Prostate gland (tissue), 2 donors: ENCODE measurements around the gene GBE1. TPM values are rescaled to one million over a fixed set of nuclear protein-coding genes. Genes with fewer than 3 reads are reported as not detected.

Experiments used
- DNase-seq: peaks from one replicate; pipeline ENCODE4 v3.0.0-alpha.2; 2019; ENCODE audit warnings: low spot score
- H3K27ac ChIP-seq, 2 donors: fragments of 200-600 bp; sonication (generic); 2 replicates each; pipeline ENCODE4 v1.5.1; 2017 to 2019
- H3K27me3 ChIP-seq: fragments of 200-600 bp; sonication (generic); replicated peaks from 2 replicates; pipeline ENCODE4 v1.5.1; 2019; ENCODE audit not compliant: insufficient read depth
- H3K36me3 ChIP-seq, 2 donors: fragments of 200-600 bp; sonication (generic); 1 replicate in 1 of 2; 2 replicates in 1 of 2; pipeline versions ENCODE4 v1.5.1 to v1.8.1; 2017 to 2019
- H3K4me1 ChIP-seq: fragments of 200-600 bp; sonication (generic); replicated peaks from 2 replicates; pipeline ENCODE4 v1.5.1; 2019
- H3K4me3 ChIP-seq, 2 donors: fragments of 200-600 bp; sonication (generic); 2 replicates each; pipeline ENCODE4 v1.5.1; 2017 to 2019
- H3K9me3 ChIP-seq: fragments of 200-600 bp; sonication (generic); 2 replicates; pipeline ENCODE4 v1.5.1; 2017
- POLR2A ChIP-seq: fragments of 450-650 bp; IDR thresholded peaks from one replicate; pipeline ENCODE4 v1.6.1; 2016; ENCODE audit warnings: antibody characterized with exemption, mild to moderate bottlenecking
- POLR2AphosphoS5 ChIP-seq: sonication (generic); formaldehyde crosslinking; IDR thresholded peaks from one replicate; pipeline ENCODE4 v1.6.1; 2017; ENCODE audit warnings: antibody characterized with exemption
- WGBS: methylation state at CpG from one replicate; pipeline ENCODE4 v1.1.5; 2018; 5-methylcytosine and 5-hydroxymethylcytosine counted together
- intact Hi-C: fragments of 100-400 bp; cut with DNase I; formaldehyde crosslinking; loops from one replicate; pipeline ENCODE4 v1.14.2; 2022
- total RNA-seq, 2 donors: library from RNA; depleted of rRNA; stranded (reverse); fragments of >200 nt; gene quantifications; one replicate each; pipeline ENCODE4 v1.1.0, GENCODE V29; 2016
- TF ChIP-seq, protein P1 (sequence below), 4 experiments: fragments of 200-600 bp in 2 of 4; fragments of 450-650 bp in 2 of 4; sonication (generic) in 2 of 4; IDR thresholded peaks; 1 replicate in 3 of 4; 2 replicates in 1 of 4; pipeline ENCODE4 v1.5.1; 2016 to 2019; ENCODE audit warnings: antibody characterized with exemption in 4 of 4, mild to moderate bottlenecking in 2 of 4, moderate library complexity in 2 of 4

The GBE1 gene
- total RNA-seq, 2 donors from 2014 or later: 15.8 to 18.3 TPM

DNA sequence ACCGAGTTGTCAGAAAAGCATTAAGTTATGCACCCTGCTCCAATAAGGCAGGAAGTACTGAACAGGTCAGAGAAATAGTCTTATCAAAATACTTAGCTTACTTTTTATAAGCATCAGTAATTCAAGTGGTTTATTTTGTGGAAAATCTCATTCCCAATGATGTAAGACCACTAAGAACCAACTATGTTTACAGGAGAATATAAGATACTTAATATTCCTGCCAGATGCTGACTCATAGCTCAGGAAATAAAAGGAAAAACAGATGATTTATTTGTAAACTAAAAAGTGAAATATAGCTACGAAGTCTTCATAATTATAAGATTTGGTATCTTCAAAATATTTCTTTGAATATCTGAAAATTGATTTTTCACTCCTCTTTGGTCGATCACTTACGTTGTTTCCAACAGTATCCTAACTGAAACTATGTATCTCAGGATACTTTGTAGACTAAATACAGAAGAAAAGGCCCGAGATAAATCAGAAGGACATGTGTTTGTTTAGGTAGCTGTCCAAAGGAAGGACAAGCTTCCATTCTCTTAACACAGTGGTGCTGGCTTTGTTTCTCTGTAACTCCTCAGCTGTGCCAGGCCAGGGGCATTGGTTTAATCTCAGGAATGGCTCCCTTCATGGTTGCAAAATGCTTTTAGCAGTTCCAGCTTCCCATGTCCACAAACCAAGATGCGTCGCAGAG lies 295.8 kb downstream of the GBE1 start:
- no peak for TF ChIP-seq POLR2A
- no peak for TF ChIP-seq POLR2AphosphoS5
- TF ChIP-seq, protein P1, sequence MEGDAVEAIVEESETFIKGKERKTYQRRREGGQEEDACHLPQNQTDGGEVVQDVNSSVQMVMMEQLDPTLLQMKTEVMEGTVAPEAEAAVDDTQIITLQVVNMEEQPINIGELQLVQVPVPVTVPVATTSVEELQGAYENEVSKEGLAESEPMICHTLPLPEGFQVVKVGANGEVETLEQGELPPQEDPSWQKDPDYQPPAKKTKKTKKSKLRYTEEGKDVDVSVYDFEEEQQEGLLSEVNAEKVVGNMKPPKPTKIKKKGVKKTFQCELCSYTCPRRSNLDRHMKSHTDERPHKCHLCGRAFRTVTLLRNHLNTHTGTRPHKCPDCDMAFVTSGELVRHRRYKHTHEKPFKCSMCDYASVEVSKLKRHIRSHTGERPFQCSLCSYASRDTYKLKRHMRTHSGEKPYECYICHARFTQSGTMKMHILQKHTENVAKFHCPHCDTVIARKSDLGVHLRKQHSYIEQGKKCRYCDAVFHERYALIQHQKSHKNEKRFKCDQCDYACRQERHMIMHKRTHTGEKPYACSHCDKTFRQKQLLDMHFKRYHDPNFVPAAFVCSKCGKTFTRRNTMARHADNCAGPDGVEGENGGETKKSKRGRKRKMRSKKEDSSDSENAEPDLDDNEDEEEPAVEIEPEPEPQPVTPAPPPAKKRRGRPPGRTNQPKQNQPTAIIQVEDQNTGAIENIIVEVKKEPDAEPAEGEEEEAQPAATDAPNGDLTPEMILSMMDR (IDR thresholded peaks at IDR 0.05): no peak
- Histone ChIP-seq H3K9me3 (no peaks in the 10 kb centered on the region), H3K27ac (no peak overlapping the region), H3K4me3 (no peak overlapping the region), H3K4me1 (no peaks in the 10 kb centered on the region), H3K27me3 (no peaks in the 10 kb centered on the region), H3K36me3 (no peaks in the 10 kb centered on the region)
- intact Hi-C loops: no loop called here
- DNase-seq: no peak
- WGBS: 64% methylated on average over 7 of the region's 7 CpGs

- Histone ChIP-seq H3K9me3 (no peaks in the 10 kb centered on the region), H3K27ac (no peak overlapping the region), H3K36me3 (no peaks in the 10 kb centered on the region), H3K4me3 (no peak overlapping the region), H3K4me1 (no peaks in the 10 kb centered on the region), H3K27me3 (no peaks in the 10 kb centered on the region)
- intact Hi-C loops: no loop called here
- DNase-seq: no peak
- 81% methylated on average over 3 of the region's 3 CpGs for WGBS
- TF ChIP-seq POLR2AphosphoS5 (no peak), POLR2A (no peak)
- TF ChIP-seq, protein P1 (IDR thresholded peaks at IDR 0.05): no peak
These were observed 297.7 kb downstream of the GBE1 start for GRCh38 chr3:81463781-81464180.

DNA sequence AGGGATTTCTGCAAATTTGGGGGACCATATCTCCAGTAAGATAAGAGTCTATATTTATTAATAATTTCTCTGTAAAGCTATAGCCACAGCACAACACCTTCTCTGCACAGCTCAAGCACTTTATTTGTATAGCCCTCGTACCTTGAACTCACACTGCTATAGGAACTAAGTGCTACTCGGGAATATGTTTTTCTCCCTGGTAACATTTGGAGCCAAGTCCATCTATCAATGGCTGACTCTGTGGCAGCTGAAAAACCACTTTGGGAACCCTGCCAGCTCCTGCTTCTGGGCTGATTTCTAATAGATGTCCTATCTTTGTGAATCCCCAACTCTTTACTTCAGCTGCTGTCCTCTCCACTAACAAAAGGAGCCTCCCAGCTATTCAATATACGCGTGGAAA lies 298.5 kb downstream of the GBE1 start:
- 59% methylated on average over 4 of the region's 4 CpGs for WGBS
- TF ChIP-seq POLR2AphosphoS5 (no peak), POLR2A (no peak)
- TF ChIP-seq, protein P1 (IDR thresholded peaks at IDR 0.05): no peak
- Histone ChIP-seq H3K4me1 (no peaks in the 10 kb centered on the region), H3K27me3 (no peaks in the 10 kb centered on the region), H3K27ac (no peak overlapping the region), H3K4me3 (no peak overlapping the region), H3K36me3 (no peaks in the 10 kb centered on the region), H3K9me3 (no peaks in the 10 kb centered on the region)
- DNase-seq: no peak
- intact Hi-C loops: no loop called here

DNA sequence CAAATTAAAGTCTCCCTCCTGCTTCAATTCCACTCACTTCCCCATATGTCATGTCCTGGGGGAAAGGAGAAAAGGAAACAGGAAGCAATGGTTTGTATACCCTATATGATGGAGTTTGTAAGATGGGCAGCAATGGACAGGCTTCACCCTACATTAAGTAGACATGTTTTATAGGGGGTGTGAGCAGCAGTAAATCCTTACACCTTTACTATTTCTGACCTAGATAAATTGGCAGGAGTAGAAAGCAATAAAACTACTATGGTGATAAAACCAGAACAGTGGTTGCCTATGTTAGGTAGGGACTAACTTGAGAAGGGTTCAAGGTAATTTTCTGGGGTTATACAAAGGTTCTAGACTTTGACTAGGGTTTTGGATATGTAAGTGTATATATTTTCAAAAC lies 301.7 kb downstream of the GBE1 start:
- Histone ChIP-seq H3K27ac (no peak overlapping the region), H3K36me3 (no peaks in the 10 kb centered on the region), H3K9me3 (no peaks in the 10 kb centered on the region), H3K4me3 (no peak overlapping the region), H3K4me1 (no peaks in the 10 kb centered on the region), H3K27me3 (no peaks in the 10 kb centered on the region)
- intact Hi-C loops: no loop called here
- no peak for DNase-seq
- TF ChIP-seq POLR2AphosphoS5: no peak

DNA sequence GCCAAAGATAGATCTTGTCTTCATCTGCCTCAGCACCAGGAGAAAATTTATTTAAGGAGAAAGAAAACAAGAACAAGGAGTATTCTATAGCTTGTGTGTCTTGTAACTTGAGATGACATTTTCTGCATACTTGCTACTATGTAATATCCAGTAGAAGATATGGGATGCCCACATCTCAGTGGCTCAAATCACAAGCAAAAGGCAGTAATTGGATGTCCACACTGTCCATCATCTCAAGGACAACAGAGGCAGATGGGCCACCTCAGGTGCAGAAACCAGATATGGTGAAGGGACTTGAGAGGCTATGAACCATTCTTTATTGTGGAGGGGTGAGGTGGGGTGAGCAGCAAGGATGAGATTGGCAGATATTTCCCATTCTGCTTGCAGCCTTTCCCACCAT lies 309.0 kb downstream of the GBE1 start:
- no peak for DNase-seq
- TF ChIP-seq POLR2A (no peak), POLR2AphosphoS5 (no peak)
- TF ChIP-seq, protein P1 (IDR thresholded peaks at IDR 0.05): no peak
- H3K27ac ChIP-seq: no peak overlapping the region
- H3K36me3 ChIP-seq: no peaks in the 10 kb centered on the region
- no peak overlapping the region for H3K4me3 ChIP-seq
- H3K9me3 ChIP-seq: no peaks in the 10 kb centered on the region
- H3K4me1 ChIP-seq: no peaks in the 10 kb centered on the region
- H3K27me3 ChIP-seq: no peaks in the 10 kb centered on the region
- intact Hi-C loops: no loop called here
